ENCODE data around the gene ZNF407.
A peak's percentile ranks its signal among the peaks of the same experiment; 100 is the strongest.

Gene ZNF407

GRCh38 chr18:74731097-74731496 lies 133.4 kb downstream of the ZNF407 start:
- no peak for DNase-seq (ENCODE audit: low spot score)

- no peak for DNase-seq (ENCODE audit: low spot score)
Measured at GRCh38 chr18:74732380-74732779, 134.7 kb downstream of the ZNF407 start.

GRCh38 chr18:74733598-74733997 lies 135.9 kb downstream of the ZNF407 start:
- no peak for DNase-seq (ENCODE audit: low spot score)

GRCh38 chr18:74734013-74734444 lies 136.4 kb downstream of the ZNF407 start:
- no peak for DNase-seq (ENCODE audit: low spot score)

GRCh38 chr18:74739926-74740325 lies 142.3 kb downstream of the ZNF407 start:
- DNase-seq (ENCODE audit: low spot score), result no peak

- DNase-seq (ENCODE audit: low spot score), result no peak
Measured at GRCh38 chr18:74742573-74743243, 145.0 kb downstream of the ZNF407 start.

GRCh38 chr18:74745633-74746403 lies 148.1 kb downstream of the ZNF407 start:
- peak; percentile 2 for DNase-seq (ENCODE audit: low spot score)

GRCh38 chr18:74748809-74749208 lies 151.1 kb downstream of the ZNF407 start:
- no peak for DNase-seq (ENCODE audit: low spot score)

- DNase-seq (ENCODE audit: low spot score), result no peak
Measured at GRCh38 chr18:74758995-74759394, 161.3 kb downstream of the ZNF407 start.

GRCh38 chr18:74760026-74760425 lies 162.4 kb downstream of the ZNF407 start:
- no peak for DNase-seq (ENCODE audit: low spot score)

GRCh38 chr18:74760436-74760835 lies 162.8 kb downstream of the ZNF407 start:
- DNase-seq (ENCODE audit: low spot score), result no peak

- no peak for DNase-seq (ENCODE audit: low spot score)
Measured at GRCh38 chr18:74766251-74766650, 168.6 kb downstream of the ZNF407 start.

GRCh38 chr18:74768096-74768495 lies 170.4 kb downstream of the ZNF407 start:
- no peak for DNase-seq (ENCODE audit: low spot score)

GRCh38 chr18:74773171-74773624 lies 175.5 kb downstream of the ZNF407 start:
- DNase-seq (ENCODE audit: low spot score), result no peak

- DNase-seq (ENCODE audit: low spot score), result no peak
Measured at GRCh38 chr18:74774486-74774885, 176.8 kb downstream of the ZNF407 start.

GRCh38 chr18:74775239-74775638 lies 177.6 kb downstream of the ZNF407 start:
- no peak for DNase-seq (ENCODE audit: low spot score)

GRCh38 chr18:74778191-74778847 lies 180.6 kb downstream of the ZNF407 start:
- DNase-seq (ENCODE audit: low spot score), result no peak

GRCh38 chr18:74784752-74785151 lies 187.1 kb downstream of the ZNF407 start:
- DNase-seq (ENCODE audit: low spot score), result no peak

- DNase-seq (ENCODE audit: low spot score), result no peak
Measured at GRCh38 chr18:74785632-74786031, 188.0 kb downstream of the ZNF407 start.

- no peak for DNase-seq (ENCODE audit: low spot score)
Measured at GRCh38 chr18:74788657-74789056, 191.0 kb downstream of the ZNF407 start.

GRCh38 chr18:74789078-74789477 lies 191.4 kb downstream of the ZNF407 start:
- no peak for DNase-seq (ENCODE audit: low spot score)

GRCh38 chr18:74790451-74790850 lies 192.8 kb downstream of the ZNF407 start:
- DNase-seq (ENCODE audit: low spot score), result peak; percentile 69
